Measurements from ENCODE around the gene XRCC5. TPM values are rescaled to one million over a fixed set of nuclear protein-coding genes. Genes with fewer than 3 reads are reported as not detected.
A peak's percentile ranks its signal among the peaks of the same experiment; 100 is the strongest.

Gene XRCC5
- total and polyA plus RNA-seq, 2 donors (not counting 1 experiment from before 2014, with no cell fraction given), result 152 to 278 TPM

- Histone ChIP-seq H4K20me1 (ENCODE audit: control insufficient read depth, extremely low read depth, insufficient read depth, low read length) (no peaks in the 10 kb centered on the region), H3K4me1 (ENCODE audit: control insufficient read depth, extremely low read depth, insufficient read depth, low read length) (no peaks in the 10 kb centered on the region), H3K36me3 (ENCODE audit: control insufficient read depth, insufficient read depth, low read length) (peaks cover 12% of the 10 kb centered on the region), H2AFZ (ENCODE audit: low read length) (no peak overlapping the region), H3K9me3 (ENCODE audit: control insufficient read depth, insufficient read depth, low read depth, low read length) (no peaks in the 10 kb centered on the region), H3K27ac (ENCODE audit: insufficient read depth, low read length) (no peak overlapping the region), H3K4me3 (replicated peaks in 1 of 4; ENCODE audit: control extremely low read depth in 1 of 4, insufficient read depth in 1 of 4, low read depth in 3 of 4, low read length in 4 of 4) (no peak overlapping the region), H3K4me2 (ENCODE audit: extremely low read depth, insufficient read depth, low read length) (no peak overlapping the region), H3K9ac (ENCODE audit: insufficient read depth, low read length) (no peak overlapping the region), H3K79me2 (ENCODE audit: control insufficient read depth, insufficient read depth, low read length) (peaks cover 3% of the 10 kb centered on the region), H3K27me3 (ENCODE audit: control insufficient read depth, insufficient read depth, low read length) (no peaks in the 10 kb centered on the region)
- TF ChIP-seq EZH2 (IDR thresholded peaks at IDR 0.05; ENCODE audit: low read length, missing control alignments), result no peak
- TF ChIP-seq, protein P1, sequence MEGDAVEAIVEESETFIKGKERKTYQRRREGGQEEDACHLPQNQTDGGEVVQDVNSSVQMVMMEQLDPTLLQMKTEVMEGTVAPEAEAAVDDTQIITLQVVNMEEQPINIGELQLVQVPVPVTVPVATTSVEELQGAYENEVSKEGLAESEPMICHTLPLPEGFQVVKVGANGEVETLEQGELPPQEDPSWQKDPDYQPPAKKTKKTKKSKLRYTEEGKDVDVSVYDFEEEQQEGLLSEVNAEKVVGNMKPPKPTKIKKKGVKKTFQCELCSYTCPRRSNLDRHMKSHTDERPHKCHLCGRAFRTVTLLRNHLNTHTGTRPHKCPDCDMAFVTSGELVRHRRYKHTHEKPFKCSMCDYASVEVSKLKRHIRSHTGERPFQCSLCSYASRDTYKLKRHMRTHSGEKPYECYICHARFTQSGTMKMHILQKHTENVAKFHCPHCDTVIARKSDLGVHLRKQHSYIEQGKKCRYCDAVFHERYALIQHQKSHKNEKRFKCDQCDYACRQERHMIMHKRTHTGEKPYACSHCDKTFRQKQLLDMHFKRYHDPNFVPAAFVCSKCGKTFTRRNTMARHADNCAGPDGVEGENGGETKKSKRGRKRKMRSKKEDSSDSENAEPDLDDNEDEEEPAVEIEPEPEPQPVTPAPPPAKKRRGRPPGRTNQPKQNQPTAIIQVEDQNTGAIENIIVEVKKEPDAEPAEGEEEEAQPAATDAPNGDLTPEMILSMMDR (conservative IDR thresholded peaks at IDR 0.05 in 1 of 2, IDR thresholded peaks at IDR 0.05 in 1 of 2; ENCODE audit: low read depth in 1 of 2, low read length in 2 of 2), result no peak
- DNase-seq (ENCODE audit: low read depth in 2 of 2), result peak in 1 of 2 donors; percentile 20
Observed at GRCh38 chr2:216159144-216159543, 50.0 kb downstream of the XRCC5 start.

- Histone ChIP-seq H3K9ac (ENCODE audit: insufficient read depth, low read length) (no peak overlapping the region), H3K4me2 (ENCODE audit: extremely low read depth, insufficient read depth, low read length) (no peak overlapping the region), H3K27me3 (ENCODE audit: control insufficient read depth, insufficient read depth, low read length) (no peaks in the 10 kb centered on the region), H3K27ac (ENCODE audit: insufficient read depth, low read length) (no peak overlapping the region), H3K36me3 (ENCODE audit: control insufficient read depth, insufficient read depth, low read length) (peaks cover 12% of the 10 kb centered on the region), H3K79me2 (ENCODE audit: control insufficient read depth, insufficient read depth, low read length) (peaks cover 3% of the 10 kb centered on the region), H2AFZ (ENCODE audit: low read length) (no peak overlapping the region), H3K9me3 (ENCODE audit: control insufficient read depth, insufficient read depth, low read depth, low read length) (no peaks in the 10 kb centered on the region), H3K4me3 (replicated peaks in 1 of 4; ENCODE audit: control extremely low read depth in 1 of 4, insufficient read depth in 1 of 4, low read depth in 3 of 4, low read length in 4 of 4) (no peak overlapping the region), H3K4me1 (ENCODE audit: control insufficient read depth, extremely low read depth, insufficient read depth, low read length) (no peaks in the 10 kb centered on the region), H4K20me1 (ENCODE audit: control insufficient read depth, extremely low read depth, insufficient read depth, low read length) (no peaks in the 10 kb centered on the region)
- TF ChIP-seq, protein P1 (conservative IDR thresholded peaks at IDR 0.05 in 1 of 2, IDR thresholded peaks at IDR 0.05 in 1 of 2; ENCODE audit: low read depth in 1 of 2, low read length in 2 of 2), result no peak
- TF ChIP-seq EZH2 (IDR thresholded peaks at IDR 0.05; ENCODE audit: low read length, missing control alignments), result no peak
- no peak for DNase-seq (ENCODE audit: low read depth in 2 of 2)
Observed at GRCh38 chr2:216159646-216160045, 50.5 kb downstream of the XRCC5 start.

DNA sequence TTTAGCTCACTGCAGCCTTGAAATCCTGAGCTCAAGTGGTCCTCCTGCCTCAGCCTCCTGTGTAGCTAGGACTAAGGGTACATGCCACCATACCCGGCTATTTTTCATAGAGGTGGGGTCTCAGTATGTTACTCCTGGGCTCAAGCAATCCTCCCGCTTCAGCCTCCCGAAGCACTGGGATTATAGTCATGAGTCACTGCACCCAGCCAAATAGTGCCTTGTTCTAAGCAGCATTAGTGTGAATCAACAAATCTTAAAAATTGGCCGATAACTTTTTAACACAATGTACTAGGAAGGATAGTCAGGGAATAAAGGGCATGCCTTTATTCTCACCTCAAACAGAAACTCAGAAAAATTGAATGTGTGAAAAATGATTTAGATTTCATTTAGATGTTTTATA, 51.6 kb downstream of the XRCC5 start:
- Histone ChIP-seq H3K9ac (ENCODE audit: insufficient read depth, low read length) (no peak overlapping the region), H3K27ac (ENCODE audit: insufficient read depth, low read length) (no peak overlapping the region), H3K79me2 (ENCODE audit: control insufficient read depth, insufficient read depth, low read length) (peaks cover 3% of the 10 kb centered on the region), H3K4me3 (replicated peaks in 1 of 4; ENCODE audit: control extremely low read depth in 1 of 4, insufficient read depth in 1 of 4, low read depth in 3 of 4, low read length in 4 of 4) (no peak overlapping the region), H4K20me1 (ENCODE audit: control insufficient read depth, extremely low read depth, insufficient read depth, low read length) (no peaks in the 10 kb centered on the region), H3K36me3 (ENCODE audit: control insufficient read depth, insufficient read depth, low read length) (peaks cover 12% of the 10 kb centered on the region), H2AFZ (ENCODE audit: low read length) (no peak overlapping the region), H3K4me2 (ENCODE audit: extremely low read depth, insufficient read depth, low read length) (no peak overlapping the region), H3K4me1 (ENCODE audit: control insufficient read depth, extremely low read depth, insufficient read depth, low read length) (no peaks in the 10 kb centered on the region), H3K27me3 (ENCODE audit: control insufficient read depth, insufficient read depth, low read length) (no peaks in the 10 kb centered on the region), H3K9me3 (ENCODE audit: control insufficient read depth, insufficient read depth, low read depth, low read length) (no peaks in the 10 kb centered on the region)
- DNase-seq (ENCODE audit: low read depth in 2 of 2), result no peak
- TF ChIP-seq EZH2 (IDR thresholded peaks at IDR 0.05; ENCODE audit: low read length, missing control alignments), result no peak
- TF ChIP-seq, protein P1 (conservative IDR thresholded peaks at IDR 0.05 in 1 of 2, IDR thresholded peaks at IDR 0.05 in 1 of 2; ENCODE audit: low read depth in 1 of 2, low read length in 2 of 2), result no peak
